Stimulated activated CD4-positive, alpha-beta T cell treated with anti-CD3 and anti-CD28 coated beads, Interleukin-4, amount 100 ng/mL, for 1 hour (primary cell): ENCODE data around the gene NHLRC2.
"Not testable (repeated sequence)": the region's sequence is repeated elsewhere in the genome, so short reads cannot be mapped to it uniquely, and the experiment has no call there.

Experiments
- DNase-seq: peaks from one replicate; pipeline ENCODE4 v3.0.0-alpha.2; 2020

Gene NHLRC2

DNA sequence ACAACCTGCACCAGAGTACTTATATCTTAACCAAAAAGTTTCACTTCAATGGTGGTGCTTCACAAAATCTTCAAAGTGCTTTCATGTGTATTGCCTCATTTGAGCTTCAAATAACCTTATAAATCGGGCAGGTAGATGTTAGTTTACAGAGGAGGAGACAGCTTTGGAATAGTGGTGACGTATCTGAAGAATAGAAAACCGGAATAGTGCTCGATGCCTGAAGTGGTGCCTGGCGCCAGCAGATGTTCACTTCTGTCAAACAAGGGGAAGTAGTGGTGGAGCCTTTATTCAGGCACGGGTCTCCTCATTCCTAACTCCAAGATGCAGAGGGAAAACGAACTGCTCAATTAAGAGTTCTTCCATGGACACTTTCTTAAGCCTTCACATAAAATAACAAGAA lies 58.1 kb downstream of the NHLRC2 start:
- no peak for DNase-seq

DNA sequence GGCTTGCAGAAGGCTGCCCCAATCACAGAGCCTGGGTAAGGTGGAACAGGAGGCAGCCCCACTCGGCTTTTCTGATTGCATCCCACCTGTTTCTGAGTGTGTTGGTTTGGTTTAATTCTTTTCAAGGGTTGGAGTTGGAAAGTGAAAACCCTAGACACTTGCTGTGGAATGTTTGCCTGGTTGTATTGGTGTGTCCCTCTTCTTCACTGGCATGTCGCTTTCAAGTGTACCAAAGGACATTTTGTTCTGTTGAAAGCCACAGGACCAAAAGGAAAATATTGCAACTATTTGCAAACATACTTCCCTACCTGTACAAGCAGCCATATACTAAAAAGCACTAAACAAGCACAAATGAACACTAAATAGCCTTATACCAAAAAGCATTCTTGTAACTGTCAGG lies 60.5 kb downstream of the NHLRC2 start:
- DNase-seq: no peak

DNA sequence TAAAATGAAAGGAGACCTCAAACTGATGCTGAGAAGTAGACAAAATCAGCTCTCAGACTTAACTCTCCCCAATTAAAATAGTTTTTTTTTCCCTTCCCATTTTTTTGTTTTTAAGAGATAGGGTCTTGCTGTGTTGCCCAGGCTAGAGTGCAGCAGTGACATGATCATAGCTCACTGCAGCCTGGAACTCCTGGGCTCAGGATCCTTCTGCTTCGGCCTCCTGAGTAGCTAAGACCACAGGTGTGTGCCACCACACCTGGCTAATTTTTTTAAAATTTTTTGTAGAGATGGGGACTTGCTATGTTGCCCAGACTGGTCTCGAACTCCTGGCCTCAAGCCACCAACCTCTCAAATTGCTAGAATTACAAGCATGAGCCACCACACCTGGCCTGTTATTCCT lies 61.1 kb downstream of the NHLRC2 start:
- no peak for DNase-seq

DNA sequence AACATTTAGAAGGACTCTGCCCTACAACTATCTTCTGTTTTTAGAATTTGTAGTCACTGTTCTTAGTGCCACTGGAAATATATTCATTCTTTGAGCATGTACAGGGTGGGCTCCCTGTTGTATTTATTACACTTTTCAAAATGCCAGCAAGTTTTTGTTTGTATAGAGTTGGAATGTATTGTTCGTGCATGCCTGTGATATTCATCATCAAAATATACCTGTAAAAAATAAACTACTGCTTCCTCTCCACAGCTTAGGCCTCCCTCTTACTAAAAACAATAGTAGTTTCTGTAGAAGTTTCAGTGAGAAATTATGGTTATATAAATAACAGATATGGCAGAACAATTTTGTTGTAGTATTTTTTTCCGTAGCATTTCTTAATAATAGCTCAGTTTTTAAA lies 61.6 kb downstream of the NHLRC2 start:
- no peak for DNase-seq

DNA sequence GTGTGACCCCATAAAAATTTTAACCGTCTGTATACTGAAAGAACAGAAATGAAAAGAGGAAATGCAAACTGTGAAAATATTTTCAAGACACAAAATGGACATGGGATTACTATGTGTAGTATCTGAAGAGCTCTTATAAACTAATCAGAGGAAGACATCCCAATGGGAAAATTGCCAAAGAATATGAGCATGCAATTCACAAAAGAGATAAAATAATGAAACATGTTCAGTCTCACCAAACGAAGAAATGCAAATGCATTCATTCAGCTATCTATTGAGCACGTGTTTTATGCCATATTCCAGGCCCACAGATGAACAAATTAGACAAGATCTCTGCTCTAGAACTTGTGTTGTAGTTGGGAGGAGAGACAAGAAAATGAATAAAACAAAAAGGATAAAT lies 63.2 kb downstream of the NHLRC2 start:
- DNase-seq: no peak

DNA sequence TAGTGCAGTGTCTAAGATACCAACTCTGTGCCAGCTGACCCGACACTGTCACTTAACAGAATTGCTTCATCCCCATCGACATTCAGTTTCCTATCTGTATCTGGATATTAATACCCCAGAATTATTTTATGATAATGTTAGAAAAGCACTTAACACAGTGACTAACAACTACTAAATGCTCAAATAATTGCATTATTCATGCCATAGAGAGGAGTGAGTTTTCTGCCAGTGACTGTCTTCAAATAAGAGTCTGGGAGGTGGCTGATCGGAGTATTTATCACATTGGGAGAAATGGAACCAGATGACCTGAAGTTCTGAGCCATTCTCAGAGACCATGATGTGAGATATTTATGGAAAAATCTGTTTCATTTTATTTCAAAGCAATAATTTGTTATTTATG lies 65.7 kb downstream of the NHLRC2 start:
- no peak for DNase-seq

DNA sequence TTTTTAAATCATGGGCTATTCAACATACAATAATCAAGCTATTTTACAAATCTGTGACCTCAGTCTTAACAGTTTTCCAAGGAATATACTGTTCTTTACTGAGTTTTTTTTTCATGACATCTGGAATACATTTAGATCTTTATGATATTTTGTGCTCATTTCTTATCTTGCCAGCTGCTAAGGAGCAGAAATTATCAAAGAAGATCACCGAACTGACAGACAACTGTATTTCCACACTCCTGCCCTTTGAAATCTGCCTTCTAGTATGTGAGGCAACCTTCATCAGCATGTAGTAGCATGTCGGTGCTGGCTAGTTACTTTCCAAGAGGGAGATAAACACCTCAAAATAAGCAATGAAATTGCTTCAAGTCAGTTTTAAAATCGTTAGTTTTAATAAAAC lies 66.4 kb downstream of the NHLRC2 start:
- DNase-seq: no peak

DNA sequence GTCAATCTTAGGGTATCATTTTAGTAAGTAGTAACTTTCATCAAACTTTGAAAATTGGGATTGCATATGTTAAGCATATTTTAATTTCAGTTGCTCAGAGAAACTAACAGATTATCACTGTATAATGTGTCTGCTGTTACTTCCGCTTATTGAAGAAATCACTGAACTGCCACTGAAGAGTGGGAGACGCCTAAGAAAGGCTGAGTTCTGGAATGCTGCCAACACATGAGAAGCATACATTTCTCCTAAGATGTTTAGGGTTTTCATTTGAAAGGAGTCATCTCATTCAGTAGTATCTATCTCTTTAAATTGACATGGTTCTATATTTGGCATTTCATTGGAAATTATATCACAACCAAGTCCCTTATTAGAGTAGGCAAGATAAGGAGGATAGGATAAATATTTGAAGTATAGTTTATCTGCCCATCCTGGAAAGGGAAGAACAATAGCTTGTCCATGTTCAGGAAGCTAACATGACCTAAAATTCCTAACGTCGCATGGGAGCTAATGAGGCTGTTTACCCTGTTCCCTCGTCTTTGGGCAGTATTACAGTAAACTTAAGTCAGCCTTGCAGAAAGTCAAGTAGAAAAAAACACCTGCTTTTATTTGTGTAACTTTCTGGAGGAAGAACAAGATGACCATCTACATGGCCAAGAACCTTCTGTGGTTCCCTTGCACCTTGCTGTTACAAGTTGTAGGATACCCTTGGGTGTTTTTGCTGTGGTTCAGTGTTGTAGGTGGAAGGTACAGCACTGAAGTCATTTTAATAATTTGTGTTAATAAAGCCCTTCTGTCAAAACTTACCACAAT lies 67.3 kb downstream of the NHLRC2 start:
- no peak for DNase-seq

DNA sequence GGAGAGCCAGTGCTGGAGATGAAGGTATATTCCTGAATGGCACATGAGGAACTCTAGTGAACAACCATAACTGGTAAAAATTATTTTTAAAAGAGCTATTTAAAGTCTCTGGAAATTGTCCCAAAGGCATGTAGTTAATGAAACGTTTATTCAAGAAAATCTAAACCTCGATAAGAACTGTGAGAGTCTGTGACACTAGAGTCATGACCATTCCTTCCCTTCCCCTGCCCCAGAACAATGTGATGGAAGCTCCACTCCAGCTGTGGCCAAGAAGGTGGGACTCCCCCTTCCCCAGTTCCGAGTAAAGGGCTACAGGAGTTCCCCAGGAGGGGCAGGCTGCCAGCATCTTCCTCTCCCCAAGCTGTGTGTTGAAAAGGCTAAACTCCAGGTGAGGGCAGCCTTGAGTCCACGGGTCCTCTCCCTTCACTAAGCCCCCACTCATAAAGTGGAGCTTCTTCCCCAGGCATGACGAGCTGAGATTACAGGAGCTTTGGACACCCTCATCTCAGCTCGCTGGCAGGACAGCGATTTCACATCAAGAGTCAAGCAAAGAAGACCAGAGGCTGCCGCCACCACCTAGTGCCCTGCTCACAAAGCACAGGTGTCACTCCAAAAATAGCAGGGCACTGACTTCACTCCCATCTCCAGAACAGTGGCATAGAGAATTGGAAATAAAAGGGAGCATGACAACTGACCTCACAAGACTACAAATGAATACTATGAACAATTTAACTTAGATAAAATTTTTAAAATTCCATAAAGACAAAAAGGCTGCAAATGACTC lies 68.5 kb downstream of the NHLRC2 start:
- DNase-seq: no peak

DNA sequence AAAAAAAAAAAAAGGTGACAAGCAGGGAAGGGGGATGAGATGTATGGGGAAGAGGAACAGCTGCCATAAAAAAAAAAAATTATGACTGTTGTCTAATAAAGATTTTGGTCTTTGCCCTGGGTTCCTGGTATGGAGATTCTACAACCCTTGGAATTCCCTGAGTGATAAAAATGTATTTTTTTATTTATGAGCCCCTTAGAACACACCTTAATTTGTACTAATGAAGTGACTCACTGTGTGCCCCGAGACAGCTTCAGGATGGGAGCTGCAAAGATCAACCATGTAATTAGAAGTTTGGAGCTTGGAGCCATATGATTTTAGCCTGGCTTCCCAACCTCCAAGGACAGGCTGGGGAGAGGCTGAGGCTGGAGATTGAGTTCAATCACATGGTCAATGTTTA lies 69.7 kb downstream of the NHLRC2 start:
- no peak for DNase-seq

DNA sequence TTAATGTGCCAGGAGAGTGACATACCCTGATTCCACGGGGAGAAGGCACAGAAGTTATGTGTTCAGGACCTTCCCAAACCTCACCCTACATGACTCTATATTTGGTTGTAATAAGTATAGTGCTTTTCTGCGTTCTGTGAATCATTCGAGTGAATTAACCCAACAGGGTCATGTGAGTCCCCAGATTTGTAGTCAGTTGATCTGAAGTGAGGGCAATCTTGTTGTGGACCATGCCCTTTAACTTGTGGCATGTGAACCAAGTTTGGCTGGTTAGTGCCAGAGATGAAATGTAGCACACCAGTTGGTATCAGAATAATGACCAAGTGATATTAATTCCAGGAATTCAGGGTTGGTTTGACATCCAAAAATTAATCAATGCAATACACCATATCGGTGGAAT lies 70.2 kb downstream of the NHLRC2 start:
- no peak for DNase-seq

DNA sequence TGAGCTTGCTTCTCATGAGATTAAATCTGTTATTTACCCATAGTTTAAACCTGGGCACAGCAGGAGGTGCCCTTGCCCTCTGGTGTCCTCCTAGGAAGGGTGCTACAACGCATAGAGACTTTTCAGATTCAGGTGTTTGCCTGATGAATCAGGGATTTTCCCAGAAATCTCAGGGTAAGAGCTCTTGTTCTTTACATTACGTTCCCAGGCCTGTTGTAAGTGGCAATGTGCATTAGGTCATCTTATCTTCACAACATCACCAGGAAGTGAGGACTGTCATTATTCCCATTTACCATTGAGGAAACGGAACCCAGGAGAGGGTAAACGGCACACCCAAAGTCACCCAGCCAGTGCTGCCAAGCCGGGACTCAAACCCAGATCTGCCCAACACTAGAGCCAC lies 73.0 kb downstream of the NHLRC2 start:
- DNase-seq: no peak

DNA sequence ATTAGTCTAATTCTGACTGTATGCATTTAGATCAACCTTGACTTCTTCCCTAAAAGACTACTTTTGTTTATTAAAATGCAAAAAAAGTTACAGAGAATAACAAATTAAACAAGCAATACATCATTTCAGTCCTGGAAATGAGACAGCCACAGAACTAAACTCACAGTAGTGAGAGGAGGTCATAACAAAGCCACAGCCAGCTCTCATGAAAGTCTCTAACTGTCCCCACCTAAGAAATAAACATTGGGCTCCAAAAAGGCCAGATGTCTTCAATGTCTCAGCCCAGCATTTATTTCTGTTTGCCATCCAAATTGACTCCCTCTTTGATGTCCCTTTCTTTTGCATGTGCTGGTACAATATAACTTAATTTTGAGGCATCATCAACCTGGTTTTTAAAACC lies 74.4 kb downstream of the NHLRC2 start:
- no peak for DNase-seq

DNA sequence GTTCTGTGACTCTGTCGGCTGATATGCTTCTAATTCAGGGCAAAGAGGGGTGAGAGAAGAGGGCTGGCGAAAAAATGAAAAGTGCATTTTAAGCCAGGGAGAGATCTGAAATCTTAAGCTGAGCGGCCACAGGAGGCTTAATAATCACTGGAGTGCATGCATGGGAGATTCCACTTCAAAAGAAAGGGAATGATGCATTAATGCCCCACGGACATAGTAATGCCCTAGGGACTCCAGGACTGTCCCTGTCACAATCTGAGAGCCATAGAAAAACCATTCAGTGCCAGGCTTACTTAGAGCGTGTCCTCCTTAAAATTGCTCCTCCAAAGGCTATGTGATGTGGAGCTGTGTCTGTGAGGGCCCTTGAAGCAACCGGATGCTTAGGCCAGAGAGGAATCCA lies 75.1 kb downstream of the NHLRC2 start:
- no peak for DNase-seq

DNA sequence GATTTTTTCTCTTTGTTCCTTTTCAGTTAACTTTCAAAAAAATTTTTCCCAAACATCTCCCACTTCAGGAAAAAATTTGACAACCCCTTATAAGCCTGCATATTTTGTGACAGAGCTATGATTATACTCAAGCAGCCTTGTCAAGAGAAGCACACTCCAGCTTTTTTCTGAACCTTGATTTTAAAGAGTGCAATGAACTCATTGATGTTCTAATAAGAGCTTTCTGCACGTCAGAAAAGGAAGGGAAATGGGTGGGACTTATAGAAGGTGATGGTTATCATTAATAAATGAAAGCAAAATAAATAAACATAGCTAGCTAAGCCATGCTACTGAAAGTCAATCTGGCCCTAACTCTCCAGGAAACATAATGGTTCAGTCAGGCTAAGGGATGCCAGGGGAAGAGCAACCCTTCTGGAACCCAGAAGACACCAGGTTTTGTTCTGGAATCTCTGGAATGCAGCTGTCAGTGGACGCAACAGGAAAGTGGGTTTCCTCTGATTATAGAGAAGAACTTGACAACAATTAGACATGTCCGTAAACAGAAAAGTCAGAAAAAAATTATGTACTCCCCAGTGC lies 76.1 kb downstream of the NHLRC2 start:
- DNase-seq: no peak

DNA sequence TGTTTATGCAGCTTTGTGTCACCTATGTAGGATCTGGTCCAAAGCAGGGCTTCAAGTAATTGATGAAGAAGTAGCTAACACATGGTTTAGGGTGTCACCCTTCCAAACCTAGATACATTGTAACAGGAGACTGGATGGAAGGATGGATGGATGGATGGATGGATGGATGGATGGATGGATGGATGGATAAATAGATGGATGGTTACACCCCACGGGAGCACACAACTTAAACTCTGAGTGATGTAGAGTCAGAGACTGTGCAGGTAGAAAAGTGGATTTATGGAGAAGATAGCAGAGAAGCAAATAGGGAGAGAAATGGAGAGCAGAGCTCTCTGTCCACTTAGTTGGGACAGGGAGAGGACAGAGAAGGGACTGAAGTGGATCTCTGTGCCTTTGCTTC lies 78.4 kb downstream of the NHLRC2 start:
- DNase-seq: no peak

DNA sequence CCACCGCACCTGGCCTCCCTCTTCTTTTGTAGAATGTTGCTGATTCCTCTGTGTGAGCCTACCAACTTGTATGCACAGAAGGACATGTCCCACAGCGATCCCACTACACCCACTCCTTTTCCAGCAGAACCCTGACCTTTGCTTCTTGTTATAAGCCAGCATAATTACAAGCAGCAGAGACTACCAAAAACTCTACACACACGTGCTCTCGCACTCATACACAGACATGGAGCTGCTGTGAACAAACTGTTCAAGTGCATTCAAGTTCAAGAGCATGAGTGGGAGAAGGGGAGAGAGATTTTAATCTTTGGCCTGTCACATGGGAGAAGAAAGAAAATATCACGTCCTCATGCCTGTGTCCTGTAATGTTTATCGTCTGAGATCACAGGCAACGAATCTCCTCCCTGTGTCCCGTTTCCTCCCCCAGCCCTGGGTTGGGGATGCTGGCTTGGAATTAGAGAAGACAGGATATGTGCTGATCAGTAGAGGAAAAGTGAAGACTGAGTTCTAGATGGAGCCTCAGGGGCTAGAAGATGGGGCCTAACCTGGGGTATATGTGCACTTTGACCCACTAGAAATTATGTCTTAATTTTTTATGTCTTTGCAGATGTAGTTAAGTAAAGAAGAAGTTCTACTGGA lies 79.6 kb downstream of the NHLRC2 start:
- no peak for DNase-seq

DNA sequence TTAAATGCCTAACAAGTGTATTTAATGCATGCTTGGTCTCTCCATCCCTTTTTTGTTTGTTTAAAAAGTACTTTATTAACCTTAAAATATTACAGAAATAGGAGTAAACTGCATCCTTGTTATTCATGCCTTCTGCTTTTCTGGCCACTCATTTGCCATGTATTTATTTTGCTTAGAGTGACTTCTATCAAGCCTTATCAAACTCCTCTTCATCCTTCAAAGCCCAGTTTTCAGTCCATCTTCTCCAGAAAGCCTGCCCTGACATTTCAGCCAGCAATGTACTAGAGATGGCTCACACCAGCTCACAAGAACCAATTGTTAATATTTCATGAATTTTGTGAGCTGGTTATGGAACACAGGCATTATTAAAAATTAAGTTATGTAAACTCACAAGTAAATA lies 82.8 kb downstream of the NHLRC2 start:
- DNase-seq: no peak

DNA sequence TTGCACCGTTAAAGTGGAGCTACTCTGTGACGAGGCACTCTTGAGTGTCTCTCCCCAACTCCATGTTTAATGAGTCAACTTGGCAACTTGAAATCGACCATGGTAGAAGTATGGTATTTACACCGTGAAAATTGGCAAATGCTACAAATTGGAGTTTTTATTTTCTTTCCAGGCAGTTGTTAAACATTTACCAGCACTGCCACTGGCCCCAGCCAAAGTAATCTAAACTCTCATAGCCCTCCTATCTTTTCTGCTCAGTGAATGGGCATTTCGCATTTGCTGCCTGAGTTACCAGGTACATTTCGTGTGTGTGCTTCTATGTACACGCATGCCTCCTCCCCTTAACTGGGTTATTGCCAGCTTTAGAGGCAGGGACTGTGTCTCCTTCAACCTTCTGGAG lies 83.3 kb downstream of the NHLRC2 start:
- no peak for DNase-seq

DNA sequence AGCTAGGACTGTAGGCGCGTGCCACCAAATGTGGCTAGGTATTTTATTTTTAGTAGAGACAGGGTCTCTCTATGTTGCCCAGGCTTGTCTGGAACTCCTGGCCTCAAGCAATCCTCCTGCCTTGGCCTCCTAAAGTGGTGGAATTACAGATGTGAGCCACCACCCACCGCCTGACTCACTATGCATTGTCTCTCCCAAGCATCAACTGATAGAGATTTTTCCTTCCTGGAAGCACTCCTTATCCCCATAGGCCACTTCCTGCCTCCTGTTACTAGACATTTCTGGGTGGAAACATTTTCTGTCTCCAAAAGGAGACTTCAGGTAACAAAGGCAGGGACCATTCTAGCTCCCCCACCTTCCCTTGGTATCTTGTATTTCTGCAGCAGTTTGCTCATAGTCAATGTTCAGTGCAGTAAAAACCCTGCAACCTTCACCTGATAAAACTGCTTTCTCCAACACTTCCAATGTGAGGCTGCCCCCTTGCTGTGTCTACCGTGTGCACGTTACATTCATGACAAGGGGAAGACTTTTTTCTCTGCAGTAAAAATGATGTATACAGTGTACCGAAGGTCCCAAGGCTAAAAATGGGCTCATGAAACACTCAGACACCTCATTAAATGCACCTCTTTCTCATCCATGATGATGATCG lies 84.9 kb downstream of the NHLRC2 start:
- no peak for DNase-seq

DNA sequence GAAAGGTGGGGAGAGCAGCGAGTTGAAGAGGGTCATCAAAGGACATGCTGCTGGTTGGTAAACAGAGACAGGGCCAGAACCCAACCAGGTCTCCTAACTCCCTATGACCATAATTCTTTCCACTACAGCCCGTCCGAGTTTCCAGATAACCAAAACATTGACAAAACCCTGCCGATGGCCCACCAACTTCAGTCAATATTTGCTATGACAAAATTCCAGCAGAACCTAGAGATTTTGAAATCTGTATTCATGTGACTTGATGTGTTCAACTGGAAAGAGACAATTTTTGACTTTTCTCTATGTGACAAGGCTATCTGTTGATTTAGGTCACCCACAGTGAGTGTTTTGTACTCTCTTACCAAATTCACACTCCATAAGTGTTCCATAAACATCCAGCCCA lies 86.7 kb downstream of the NHLRC2 start:
- DNase-seq: no peak

DNA sequence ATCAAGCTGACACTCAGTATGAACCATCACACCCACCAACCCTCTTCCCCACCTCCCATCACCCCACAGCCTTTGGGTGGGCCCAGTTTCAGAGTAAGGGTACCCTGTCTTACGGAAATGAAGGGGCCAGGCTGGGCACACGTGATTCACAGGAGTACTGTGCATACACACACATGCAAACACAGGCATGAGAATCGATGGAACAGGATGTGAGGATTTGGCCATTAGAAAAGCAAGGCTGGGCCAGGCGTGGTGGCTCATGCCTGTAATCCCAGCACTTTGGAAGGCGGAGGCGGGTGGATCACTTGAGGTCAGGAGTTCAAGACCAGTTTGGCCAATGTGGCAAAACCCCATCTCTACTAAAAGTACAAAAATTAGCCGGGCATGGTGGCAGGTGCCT lies 88.7 kb downstream of the NHLRC2 start:
- DNase-seq: not testable (repeated sequence)

DNA sequence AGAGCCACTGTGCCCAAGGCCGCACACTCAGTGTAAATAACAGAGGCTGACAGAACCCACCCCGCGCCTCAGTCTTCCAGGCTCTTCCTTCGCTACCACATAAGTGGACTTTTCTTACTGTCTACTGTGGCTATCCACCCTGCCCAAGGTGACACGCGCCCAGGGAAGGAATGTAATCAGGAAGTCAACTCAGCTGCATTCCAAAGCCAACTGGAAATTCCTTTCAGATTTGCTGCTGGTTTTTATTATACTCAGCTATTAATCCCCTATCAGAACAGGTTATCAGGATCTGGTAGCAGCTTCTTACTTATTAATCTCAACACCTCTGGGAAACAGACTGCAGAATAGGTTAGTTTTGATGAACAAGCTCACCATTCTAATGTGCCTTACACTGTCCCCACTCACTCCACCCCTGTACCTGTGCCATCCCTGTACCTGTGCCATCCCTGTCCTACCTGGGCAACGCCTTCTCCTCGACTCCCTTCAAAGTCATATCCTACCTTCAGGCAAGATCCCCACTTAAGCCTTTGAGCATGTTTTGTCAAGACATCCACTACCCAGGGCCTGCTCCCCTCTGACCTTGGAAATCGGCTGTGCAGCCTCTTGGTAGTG lies 90.7 kb downstream of the NHLRC2 start:
- DNase-seq: no peak
